GM18868 (cell line): ENCODE results near the gene ANAPC7.
A peak's percentile ranks its signal among the peaks of the same experiment; 100 is the strongest.
"Not testable (repeated sequence)": the region's sequence is repeated elsewhere in the genome, so short reads cannot be mapped to it uniquely, and the experiment has no call there.

ENCODE experiments used
- ATAC-seq: cut with Tn5 transposase; IDR thresholded peaks from one replicate; pipeline ENCODE4 v1.9.1; 2021; ENCODE audit warnings: mild to moderate bottlenecking, moderate library complexity; ENCODE audit not compliant: unreplicated experiment

Gene ANAPC7

GRCh38 chr12:110378131-110378790 lies 25.2 kb downstream of the ANAPC7 start:
- ATAC-seq: not testable (repeated sequence)

GRCh38 chr12:110373962-110374611 lies 29.4 kb downstream of the ANAPC7 start:
- no peak for ATAC-seq

GRCh38 chr12:110373425-110373824 lies 30.1 kb downstream of the ANAPC7 start:
- ATAC-seq: no peak

GRCh38 chr12:110373025-110373424 lies 30.5 kb downstream of the ANAPC7 start:
- ATAC-seq: no peak

- ATAC-seq: no peak
These were observed 31.5 kb downstream of the ANAPC7 start for GRCh38 chr12:110372056-110372425.

- ATAC-seq: peak; percentile 82
These were observed 32.0 kb downstream of the ANAPC7 start for GRCh38 chr12:110371408-110372055.

GRCh38 chr12:110370732-110371231 lies 32.7 kb downstream of the ANAPC7 start:
- no peak for ATAC-seq

GRCh38 chr12:110369992-110370391 lies 33.5 kb downstream of the ANAPC7 start:
- ATAC-seq: no peak

- ATAC-seq: no peak
These were observed 36.2 kb downstream of the ANAPC7 start for GRCh38 chr12:110367181-110367864.

- ATAC-seq: no peak
These were observed 37.0 kb downstream of the ANAPC7 start for GRCh38 chr12:110366321-110367142.

- no peak for ATAC-seq
These were observed 37.8 kb downstream of the ANAPC7 start for GRCh38 chr12:110365489-110366320.

- ATAC-seq: no peak
These were observed 42.3 kb downstream of the ANAPC7 start for GRCh38 chr12:110361216-110361615.

GRCh38 chr12:110358384-110359097 lies 45.0 kb downstream of the ANAPC7 start:
- ATAC-seq: not testable (repeated sequence)

GRCh38 chr12:110355073-110355472 lies 48.4 kb downstream of the ANAPC7 start:
- ATAC-seq: no peak

- ATAC-seq: no peak
These were observed 49.2 kb downstream of the ANAPC7 start for GRCh38 chr12:110354172-110354780.

- no peak for ATAC-seq
These were observed 50.1 kb downstream of the ANAPC7 start for GRCh38 chr12:110353211-110353965.

- no peak for ATAC-seq
These were observed 51.1 kb downstream of the ANAPC7 start for GRCh38 chr12:110352401-110352800.

GRCh38 chr12:110351119-110351518 lies 52.4 kb downstream of the ANAPC7 start:
- no peak for ATAC-seq
